ENCODE data around the gene CHM.
"Not testable (repeated sequence)": the region's sequence is repeated elsewhere in the genome, so short reads cannot be mapped to it uniquely, and the experiment has no call there.

DNA sequence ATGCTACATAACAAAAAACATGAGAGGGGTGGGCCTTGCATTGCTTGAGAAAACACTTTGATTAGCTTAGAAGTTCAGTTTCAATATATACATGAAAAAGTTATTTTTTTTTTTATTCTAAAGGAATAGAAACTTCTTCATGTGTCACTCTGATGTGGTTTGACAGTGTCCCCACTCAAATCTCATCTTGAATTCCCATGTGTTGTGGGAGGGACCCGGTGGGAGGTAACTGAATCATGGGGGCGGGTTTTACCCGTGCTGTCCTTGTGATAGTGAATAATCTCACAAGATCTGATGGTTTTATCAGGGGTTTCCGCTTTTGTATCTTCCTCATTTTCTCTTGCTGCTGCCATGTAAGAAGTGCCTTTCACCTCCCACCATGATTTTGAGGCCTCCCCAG, 32.4 kb downstream of the CHM start:
- not testable (repeated sequence) for TF ChIP-seq CTCF (IDR thresholded peaks at IDR 0.05; ENCODE audit: insufficient read depth, low read length, poor library complexity, severe bottlenecking); EZH2phosphoT487 (conservative IDR thresholded peaks at IDR 0.05; ENCODE audit: low read length)
